Calu3 (cell line): ENCODE data around the gene AGPAT4. TPM values are rescaled to one million over a fixed set of nuclear protein-coding genes. Genes with fewer than 3 reads are reported as not detected.
A peak's percentile ranks its signal among the peaks of the same experiment; 100 is the strongest.

ENCODE experiments used
- BruUV-seq: library from RNA; stranded (reverse); fragments of 400-500 nt; replicated peaks from 2 replicates; lab custom pipeline; 2021; lab: Mats Ljungman, UMichigan
- CTCF ChIA-PET: fragments of 300-600 bp; sonication (Branson Sonifier 250); formaldehyde crosslinking; loops from one replicate; lab custom pipeline; 2022; ENCODE audit warnings: antibody characterized with exemption; lab: Charles Lee
- DNase-seq: peaks from one replicate; pipeline ENCODE4 v3.0.0; 2022
- H3K27ac Mint-ChIP-seq: one replicate; pipeline ENCODE4 v1.8.0; 2022; ENCODE audit warnings: mixed read lengths; ENCODE audit not compliant: unreplicated experiment
- H3K27me3 Mint-ChIP-seq: one replicate; pipeline ENCODE4 v1.8.0; 2022; ENCODE audit warnings: mixed read lengths; ENCODE audit not compliant: unreplicated experiment
- H3K36me3 Mint-ChIP-seq: one replicate; pipeline ENCODE4 v1.8.0; 2022; ENCODE audit warnings: mild to moderate bottlenecking, moderate library complexity, mixed read lengths; ENCODE audit not compliant: insufficient read depth, unreplicated experiment
- H3K4me1 Mint-ChIP-seq: one replicate; pipeline ENCODE4 v1.8.0; 2022; ENCODE audit warnings: mild to moderate bottlenecking, low read depth, mixed read lengths; ENCODE audit not compliant: unreplicated experiment
- H3K4me3 Mint-ChIP-seq: one replicate; pipeline ENCODE4 v1.8.0; 2022; ENCODE audit warnings: mild to moderate bottlenecking, low read depth, moderate library complexity, mixed read lengths; ENCODE audit not compliant: unreplicated experiment
- H3K9me3 Mint-ChIP-seq: one replicate; pipeline ENCODE4 v1.8.0; 2022; ENCODE audit warnings: low read depth, mixed read lengths; ENCODE audit not compliant: unreplicated experiment
- CTCF ChIP-seq: fragments of 200-600 bp; IDR thresholded peaks from one replicate; pipeline ENCODE4 v1.8.0; 2022; ENCODE audit warnings: antibody characterized with exemption; ENCODE audit not compliant: unreplicated experiment
- intact Hi-C: fragments of 100-400 bp; cut with micrococcal nuclease; formaldehyde crosslinking; loops from one replicate; pipeline ENCODE4 v1.10.0; 2022; ENCODE audit not compliant: unreplicated experiment
- total RNA-seq: library from RNA; stranded (reverse); gene quantifications from 2 replicates; pipeline ENCODE4 v1.2.3, GENCODE V29; 2022

The AGPAT4 gene
- total RNA-seq, 1 experiment from 2014 or later, result 11.3 TPM

GRCh38 chr6:161261325-161261724 is 12.5 kb downstream of the AGPAT4 start:
- H3K27ac Mint-ChIP-seq, result peak overlapping the region; percentile 14
- no peaks in the 10 kb centered on the region for H3K27me3 Mint-ChIP-seq

GRCh38 chr6:161259302-161259701 is 14.6 kb downstream of the AGPAT4 start:
- H3K9me3 Mint-ChIP-seq, result no peaks in the 10 kb centered on the region
- CTCF ChIA-PET, result no interaction called here
- no peaks in the 10 kb centered on the region for H3K27me3 Mint-ChIP-seq
- no peak for DNase-seq
- no peak overlapping the region for H3K4me3 Mint-ChIP-seq
- H3K36me3 Mint-ChIP-seq, result peaks cover 4% of the 10 kb centered on the region
- peaks cover 12% of the 10 kb centered on the region for H3K4me1 Mint-ChIP-seq
- intact Hi-C loops, result no loop called here
- no TSS peak for BruUV-seq
- H3K27ac Mint-ChIP-seq, result no peak overlapping the region
- no peak for TF ChIP-seq CTCF

More at GRCh38 chr6:161261325-161261724, 12.5 kb downstream of the AGPAT4 start:
- BruUV-seq, result no TSS peak
- CTCF ChIA-PET, result interaction anchor here (1.3 kb wide), 1 partner anchor 109 kb away, joined by 7 read pairs; no protein-coding TSS in a partner anchor
- no peak for TF ChIP-seq CTCF
- Mint-ChIP-seq H3K4me3 (no peak overlapping the region), H3K4me1 (peaks cover 12% of the 10 kb centered on the region), H3K36me3 (peaks cover 4% of the 10 kb centered on the region), H3K9me3 (no peaks in the 10 kb centered on the region)
- intact Hi-C loops, result no loop called here
- peak; percentile 50 for DNase-seq

- intact Hi-C loops, result no loop called here
- no peak for TF ChIP-seq CTCF
- Mint-ChIP-seq H3K36me3 (peaks cover 4% of the 10 kb centered on the region), H3K9me3 (no peaks in the 10 kb centered on the region), H3K4me3 (no peak overlapping the region), H3K4me1 (peaks cover 12% of the 10 kb centered on the region), H3K27ac (no peak overlapping the region), H3K27me3 (no peaks in the 10 kb centered on the region)
- no peak for DNase-seq
- CTCF ChIA-PET, result no interaction called here
- no TSS peak for BruUV-seq
These were observed 15.9 kb downstream of the AGPAT4 start for GRCh38 chr6:161257793-161258457.

- Mint-ChIP-seq H3K27me3 (no peaks in the 10 kb centered on the region), H3K4me3 (no peak overlapping the region), H3K9me3 (no peaks in the 10 kb centered on the region), H3K27ac (no peak overlapping the region), H3K4me1 (peaks cover 8% of the 10 kb centered on the region), H3K36me3 (no peaks in the 10 kb centered on the region)
- intact Hi-C loops, result no loop called here
- DNase-seq, result no peak
- CTCF ChIA-PET, result no interaction called here
- no peak for TF ChIP-seq CTCF
- BruUV-seq, result no TSS peak
These were observed 17.5 kb downstream of the AGPAT4 start for GRCh38 chr6:161256407-161256806.
